ENCODE measurements around the gene CDH16. TPM values are rescaled to one million over a fixed set of nuclear protein-coding genes. Genes with fewer than 3 reads are reported as not detected.

CDH16 gene
- polyA plus RNA-seq, 1 experiment = not detected

GRCh38 chr16:66925322-66925840, 6.7 kb upstream of the CDH16 start, which contains the start of gene RRAD:
TSS of gene RRAD (minus strand) at chr16:66925535. CDS start at chr16:66925179, 356 bp downstream.
- TF ChIP-seq, protein P1, sequence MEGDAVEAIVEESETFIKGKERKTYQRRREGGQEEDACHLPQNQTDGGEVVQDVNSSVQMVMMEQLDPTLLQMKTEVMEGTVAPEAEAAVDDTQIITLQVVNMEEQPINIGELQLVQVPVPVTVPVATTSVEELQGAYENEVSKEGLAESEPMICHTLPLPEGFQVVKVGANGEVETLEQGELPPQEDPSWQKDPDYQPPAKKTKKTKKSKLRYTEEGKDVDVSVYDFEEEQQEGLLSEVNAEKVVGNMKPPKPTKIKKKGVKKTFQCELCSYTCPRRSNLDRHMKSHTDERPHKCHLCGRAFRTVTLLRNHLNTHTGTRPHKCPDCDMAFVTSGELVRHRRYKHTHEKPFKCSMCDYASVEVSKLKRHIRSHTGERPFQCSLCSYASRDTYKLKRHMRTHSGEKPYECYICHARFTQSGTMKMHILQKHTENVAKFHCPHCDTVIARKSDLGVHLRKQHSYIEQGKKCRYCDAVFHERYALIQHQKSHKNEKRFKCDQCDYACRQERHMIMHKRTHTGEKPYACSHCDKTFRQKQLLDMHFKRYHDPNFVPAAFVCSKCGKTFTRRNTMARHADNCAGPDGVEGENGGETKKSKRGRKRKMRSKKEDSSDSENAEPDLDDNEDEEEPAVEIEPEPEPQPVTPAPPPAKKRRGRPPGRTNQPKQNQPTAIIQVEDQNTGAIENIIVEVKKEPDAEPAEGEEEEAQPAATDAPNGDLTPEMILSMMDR (IDR thresholded peaks at IDR 0.05; ENCODE audit: low read depth, low read length) = no peak
- ChIA-PET CTCF (interaction anchor here (0.7 to 4.2 kb wide), 6 partner anchors 14 to 57 kb away, joined by 3 to 77 read pairs (median 4); no protein-coding TSS in a partner anchor), POLR2A (no interaction called here)
- DNase-seq (ENCODE audit: low read depth, low spot score) = no peak
- Histone ChIP-seq H3K27me3 (ENCODE audit: control insufficient read depth, insufficient read depth, low read length) (peaks cover 19% of the 10 kb centered on the region), H3K4me3 (ENCODE audit: low read depth, low read length) (peak within 1 kb of the TSS; percentile 55), H3K27ac (ENCODE audit: low read depth, low read length) (no peak within 1 kb of the TSS), H3K9me3 (ENCODE audit: control insufficient read depth, insufficient read depth, low read length) (peaks cover 2% of the 10 kb centered on the region; the same call in 1 of the 2 replicates)

- Histone ChIP-seq H3K27ac (ENCODE audit: low read depth, low read length) (no peak overlapping the region), H3K27me3 (ENCODE audit: control insufficient read depth, insufficient read depth, low read length) (peaks cover 24% of the 10 kb centered on the region), H3K9me3 (ENCODE audit: control insufficient read depth, insufficient read depth, low read length) (peaks cover 2% of the 10 kb centered on the region; the same call in 1 of the 2 replicates), H3K4me3 (ENCODE audit: low read depth, low read length) (peak overlapping the region; percentile 55)
- TF ChIP-seq, protein P1 (IDR thresholded peaks at IDR 0.05; ENCODE audit: low read depth, low read length) = 0 out of 2 replicates have a peak, but pooled peaks have one; percentile 16
- no peak for DNase-seq (ENCODE audit: low read depth, low spot score)
- POLR2A ChIA-PET = no interaction called here
- CTCF ChIA-PET = no interaction called here
Measured at GRCh38 chr16:66924527-66925321, 6.0 kb upstream of the CDH16 start.

- CTCF ChIA-PET = interaction anchor here (1.3 kb wide), 1 partner anchor 29 kb away, joined by 3 read pairs; no protein-coding TSS in a partner anchor
- peaks cover 2% of the 10 kb centered on the region; the same call in 1 of the 2 replicates for H3K9me3 ChIP-seq (ENCODE audit: control insufficient read depth, insufficient read depth, low read length)
- no peak overlapping the region for H3K27ac ChIP-seq (ENCODE audit: low read depth, low read length)
- peaks cover 28% of the 10 kb centered on the region for H3K27me3 ChIP-seq (ENCODE audit: control insufficient read depth, insufficient read depth, low read length)
- TF ChIP-seq, protein P1 (IDR thresholded peaks at IDR 0.05; ENCODE audit: low read depth, low read length) = no peak
- DNase-seq (ENCODE audit: low read depth, low spot score) = no peak
- no peak overlapping the region for H3K4me3 ChIP-seq (ENCODE audit: low read depth, low read length)
- POLR2A ChIA-PET = no interaction called here
Measured at GRCh38 chr16:66923866-66924265, 5.2 kb upstream of the CDH16 start.

DNA sequence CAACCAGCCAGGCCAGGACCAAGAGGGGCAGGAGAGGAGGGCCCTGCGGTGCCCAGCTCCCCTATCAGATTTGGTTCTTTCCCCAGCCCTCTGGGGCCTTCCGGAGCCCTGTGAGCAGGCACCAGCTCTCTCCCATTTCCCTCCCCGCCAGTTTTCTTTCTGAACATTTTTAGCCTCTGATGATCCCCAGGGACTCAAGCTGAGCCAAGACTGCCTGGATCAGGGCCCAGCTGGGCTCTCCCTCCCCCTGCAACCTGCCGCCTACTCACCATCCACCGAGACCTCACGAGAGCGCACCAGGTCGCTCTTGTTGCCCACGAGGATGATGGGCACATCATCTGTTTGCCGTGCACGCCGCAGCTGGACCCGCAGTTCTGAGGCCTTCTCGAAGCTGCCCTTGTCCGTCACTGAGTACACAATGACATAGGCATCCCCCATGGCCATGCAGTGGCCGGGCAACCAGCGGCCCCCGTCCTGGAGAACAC, 4.6 kb upstream of the CDH16 start:
- no peak overlapping the region for H3K4me3 ChIP-seq (ENCODE audit: low read depth, low read length)
- CTCF ChIA-PET = interaction anchor here (1.3 to 3.4 kb wide), 2 partner anchors 14 to 28 kb away, joined by 3 to 11 read pairs; no protein-coding TSS in a partner anchor
- TF ChIP-seq, protein P1 (IDR thresholded peaks at IDR 0.05; ENCODE audit: low read depth, low read length) = no peak
- peaks cover 28% of the 10 kb centered on the region for H3K27me3 ChIP-seq (ENCODE audit: control insufficient read depth, insufficient read depth, low read length)
- DNase-seq (ENCODE audit: low read depth, low spot score) = no peak
- H3K27ac ChIP-seq (ENCODE audit: low read depth, low read length) = no peak overlapping the region
- peaks cover 2% of the 10 kb centered on the region; the same call in 1 of the 2 replicates for H3K9me3 ChIP-seq (ENCODE audit: control insufficient read depth, insufficient read depth, low read length)
- POLR2A ChIA-PET = no interaction called here

All from AG04450 (cell line).